Measurements from ENCODE around the gene GCM1. TPM values are rescaled to one million over a fixed set of nuclear protein-coding genes. Genes with fewer than 3 reads are reported as not detected.
A peak's percentile ranks its signal among the peaks of the same experiment; 100 is the strongest.

The GCM1 gene
- total RNA-seq: 0.17 and 0.57 TPM in 2 replicates
- total RNA-seq (2013): 0.47 TPM
- polyA plus RNA-seq: 1.5 TPM in 2 replicates
- polyA minus RNA-seq: 0.36 TPM in 1 of 2 replicates, not detected in the other

- no peak for DNase-seq
- intact Hi-C loops (cut with micrococcal nuclease): no loop called here
- CTCF ChIA-PET: no interaction called here
- no peaks in the 10 kb centered on the region for H3K4me1 ChIP-seq (ENCODE audit: control insufficient read depth in 2 of 2, insufficient read depth in 2 of 2, low read length in 2 of 2)
- H3K27ac Mint-ChIP-seq: no peak within 1 kb of the TSS
- H3K4me1 Mint-ChIP-seq: no peaks in the 10 kb centered on the region
- H3K4me3 Mint-ChIP-seq: no peak within 1 kb of the TSS
- H3K9me3 ChIP-seq (ENCODE audit: control extremely low read depth in 1 of 3, control insufficient read depth in 2 of 3, insufficient read depth in 1 of 3, low read length in 2 of 3): no peaks in the 10 kb centered on the region
- no peaks in the 10 kb centered on the region for H4K20me1 ChIP-seq (ENCODE audit: control insufficient read depth, insufficient read depth, low read length, poor library complexity, severe bottlenecking)
- no peak within 1 kb of the TSS for H3K9ac ChIP-seq (ENCODE audit: low read length)
- no peaks in the 10 kb centered on the region for H3K79me2 ChIP-seq (ENCODE audit: control insufficient read depth, insufficient read depth, low read length)
- H3K27ac ChIP-seq (ENCODE audit: low read length in 2 of 2): no peak within 1 kb of the TSS
- peaks cover 0 to 2% (median 0%) of the 10 kb centered on the region in 4 experiments for H3K27me3 ChIP-seq (replicated peaks in 1 of 4; ENCODE audit: control extremely low read depth in 1 of 4, control insufficient read depth in 3 of 4, insufficient read depth in 4 of 4, low read length in 3 of 4)
- ATAC-seq (ENCODE audit: low read depth): no peak
- H3K9me3 Mint-ChIP-seq (ENCODE audit: insufficient read depth): no peaks in the 10 kb centered on the region
- H3K4me3 ChIP-seq (ENCODE audit: control extremely low read depth in 1 of 5, extremely low read depth in 1 of 5, insufficient read depth in 1 of 5, low read depth in 2 of 5, low read length in 4 of 5): no peak within 1 kb of the TSS
- no peak within 1 kb of the TSS for H3K4me2 ChIP-seq (replicated peaks; ENCODE audit: low read depth, low read length, poor library complexity, severe bottlenecking)
- TF ChIP-seq, protein P1, sequence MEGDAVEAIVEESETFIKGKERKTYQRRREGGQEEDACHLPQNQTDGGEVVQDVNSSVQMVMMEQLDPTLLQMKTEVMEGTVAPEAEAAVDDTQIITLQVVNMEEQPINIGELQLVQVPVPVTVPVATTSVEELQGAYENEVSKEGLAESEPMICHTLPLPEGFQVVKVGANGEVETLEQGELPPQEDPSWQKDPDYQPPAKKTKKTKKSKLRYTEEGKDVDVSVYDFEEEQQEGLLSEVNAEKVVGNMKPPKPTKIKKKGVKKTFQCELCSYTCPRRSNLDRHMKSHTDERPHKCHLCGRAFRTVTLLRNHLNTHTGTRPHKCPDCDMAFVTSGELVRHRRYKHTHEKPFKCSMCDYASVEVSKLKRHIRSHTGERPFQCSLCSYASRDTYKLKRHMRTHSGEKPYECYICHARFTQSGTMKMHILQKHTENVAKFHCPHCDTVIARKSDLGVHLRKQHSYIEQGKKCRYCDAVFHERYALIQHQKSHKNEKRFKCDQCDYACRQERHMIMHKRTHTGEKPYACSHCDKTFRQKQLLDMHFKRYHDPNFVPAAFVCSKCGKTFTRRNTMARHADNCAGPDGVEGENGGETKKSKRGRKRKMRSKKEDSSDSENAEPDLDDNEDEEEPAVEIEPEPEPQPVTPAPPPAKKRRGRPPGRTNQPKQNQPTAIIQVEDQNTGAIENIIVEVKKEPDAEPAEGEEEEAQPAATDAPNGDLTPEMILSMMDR (IDR thresholded peaks at IDR 0.05): no peak
- TF ChIP-seq EZH2 (IDR thresholded peaks at IDR 0.05; ENCODE audit: borderline replicate concordance, insufficient read depth, low read depth, low read length, poor library complexity, severe bottlenecking): no peak
- POLR2A ChIA-PET: no interaction called here
- H3K27me3 Mint-ChIP-seq: peaks cover 4% of the 10 kb centered on the region
- WGBS (ENCODE audit: insufficient coverage): 92% methylated on average over 5 of the region's 5 CpGs
- no peaks in the 10 kb centered on the region for H3K36me3 ChIP-seq (replicated peaks in 1 of 2; ENCODE audit: control extremely low read depth in 1 of 2, control insufficient read depth in 1 of 2, extremely low read depth in 1 of 2, insufficient read depth in 2 of 2, low read length in 1 of 2)
- H2AFZ ChIP-seq (ENCODE audit: insufficient read depth, low read depth, low read length, poor library complexity, severe bottlenecking): no peak within 1 kb of the TSS
Observed at GRCh38 chr6:53148684-53149083, at the start of gene GCM1. GCM1 (minus strand) TSS chr6:53148841; CDS start chr6:53145632, 3,209 bp downstream.

- ATAC-seq (ENCODE audit: low read depth) (no peak), DNase-seq (no peak)
- Mint-ChIP-seq H3K4me1 (peaks cover 74% of the 10 kb centered on the region), H3K27ac (peak overlapping the region; percentile 47), H3K4me3 (no peak overlapping the region), H3K9me3 (ENCODE audit: insufficient read depth) (no peaks in the 10 kb centered on the region), H3K27me3 (no peaks in the 10 kb centered on the region)
- Histone ChIP-seq H3K27ac (ENCODE audit: low read length in 2 of 2) (no peak overlapping the region), H3K79me2 (ENCODE audit: control insufficient read depth, insufficient read depth, low read length) (no peaks in the 10 kb centered on the region), H3K4me2 (replicated peaks; ENCODE audit: low read depth, low read length, poor library complexity, severe bottlenecking) (no peak overlapping the region), H3K36me3 (replicated peaks in 1 of 2; ENCODE audit: control extremely low read depth in 1 of 2, control insufficient read depth in 1 of 2, extremely low read depth in 1 of 2, insufficient read depth in 2 of 2, low read length in 1 of 2) (no peaks in the 10 kb centered on the region), H3K9me3 (ENCODE audit: control extremely low read depth in 1 of 3, control insufficient read depth in 2 of 3, insufficient read depth in 1 of 3, low read length in 2 of 3) (peaks cover 0 to 4% (median 0%) of the 10 kb centered on the region in 3 donors), H3K27me3 (replicated peaks in 1 of 4; ENCODE audit: control extremely low read depth in 1 of 4, control insufficient read depth in 3 of 4, insufficient read depth in 4 of 4, low read length in 3 of 4) (no peaks in the 10 kb centered on the region), H3K4me3 (ENCODE audit: control extremely low read depth in 1 of 5, extremely low read depth in 1 of 5, insufficient read depth in 1 of 5, low read depth in 2 of 5, low read length in 4 of 5) (no peak overlapping the region), H2AFZ (ENCODE audit: insufficient read depth, low read depth, low read length, poor library complexity, severe bottlenecking) (no peak overlapping the region), H3K9ac (ENCODE audit: low read length) (no peak overlapping the region), H4K20me1 (ENCODE audit: control insufficient read depth, insufficient read depth, low read length, poor library complexity, severe bottlenecking) (no peaks in the 10 kb centered on the region), H3K4me1 (ENCODE audit: control insufficient read depth in 2 of 2, insufficient read depth in 2 of 2, low read length in 2 of 2) (peaks cover 72 to 76% of the 10 kb centered on the region in 2 donors)
- 100% methylated on average over 2 of the region's 3 CpGs for WGBS (ENCODE audit: insufficient coverage)
- POLR2A ChIA-PET: no interaction called here
- TF ChIP-seq, protein P1 (IDR thresholded peaks at IDR 0.05): no peak
- TF ChIP-seq EZH2 (IDR thresholded peaks at IDR 0.05; ENCODE audit: borderline replicate concordance, insufficient read depth, low read depth, low read length, poor library complexity, severe bottlenecking): no peak
- CTCF ChIA-PET: interaction anchor here (1.3 kb wide), 1 partner anchor 25 kb away, joined by 5 read pairs; no protein-coding TSS in a partner anchor
- intact Hi-C loops (cut with micrococcal nuclease): no loop called here
Observed at GRCh38 chr6:53197553-53197952, 48.9 kb upstream of the GCM1 start.
